Medulla oblongata (tissue), 1 donor: ENCODE data around the gene DPYSL5.
A peak's percentile ranks its signal among the peaks of the same experiment; 100 is the strongest.
"Not testable (repeated sequence)": the region's sequence is repeated elsewhere in the genome, so short reads cannot be mapped to it uniquely, and the experiment has no call there.

ENCODE experiments used
- DNase-seq: peaks from one replicate; pipeline ENCODE4 v3.0.0-alpha.2; 2015; ENCODE audit errors: extremely low spot score

Gene DPYSL5, protein sequence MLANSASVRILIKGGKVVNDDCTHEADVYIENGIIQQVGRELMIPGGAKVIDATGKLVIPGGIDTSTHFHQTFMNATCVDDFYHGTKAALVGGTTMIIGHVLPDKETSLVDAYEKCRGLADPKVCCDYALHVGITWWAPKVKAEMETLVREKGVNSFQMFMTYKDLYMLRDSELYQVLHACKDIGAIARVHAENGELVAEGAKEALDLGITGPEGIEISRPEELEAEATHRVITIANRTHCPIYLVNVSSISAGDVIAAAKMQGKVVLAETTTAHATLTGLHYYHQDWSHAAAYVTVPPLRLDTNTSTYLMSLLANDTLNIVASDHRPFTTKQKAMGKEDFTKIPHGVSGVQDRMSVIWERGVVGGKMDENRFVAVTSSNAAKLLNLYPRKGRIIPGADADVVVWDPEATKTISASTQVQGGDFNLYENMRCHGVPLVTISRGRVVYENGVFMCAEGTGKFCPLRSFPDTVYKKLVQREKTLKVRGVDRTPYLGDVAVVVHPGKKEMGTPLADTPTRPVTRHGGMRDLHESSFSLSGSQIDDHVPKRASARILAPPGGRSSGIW

DNA sequence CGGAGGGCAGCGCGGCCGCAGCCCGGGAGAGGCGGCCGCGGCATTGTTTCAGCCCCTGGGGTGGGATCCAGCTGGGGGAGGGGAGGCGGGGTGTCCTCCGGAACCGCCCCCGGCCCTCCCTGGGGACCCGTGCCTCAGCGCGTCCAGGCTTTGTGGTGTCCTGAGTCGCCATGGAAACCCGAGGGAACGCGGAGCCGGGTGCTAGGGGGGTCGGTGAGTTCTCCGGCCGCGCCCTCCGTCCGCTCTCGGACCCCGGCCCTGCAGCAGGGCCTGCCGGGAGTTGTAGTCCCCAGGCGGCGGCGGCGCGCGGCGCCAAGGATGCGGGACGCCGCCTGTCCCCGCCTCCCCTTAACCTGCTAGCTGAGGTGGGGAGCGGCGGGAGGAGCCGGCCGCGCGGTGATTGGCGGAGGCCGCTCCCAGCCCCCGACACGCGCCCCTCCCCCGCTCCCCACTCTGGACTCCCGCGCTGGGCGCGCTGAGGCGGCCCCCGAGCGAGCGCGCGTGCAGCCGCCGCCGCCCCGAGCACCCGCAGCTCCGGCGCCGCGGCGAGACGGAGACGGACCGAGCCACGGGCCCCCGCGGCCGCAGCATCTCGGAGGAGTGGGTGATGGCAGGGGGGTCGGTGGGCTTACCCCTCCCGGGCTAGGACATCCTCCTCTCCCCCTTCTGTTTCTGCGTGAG lies at the start of gene DPYSL5:
TSS of gene DPYSL5 (plus strand) at position 478 of the 681 bp plus-strand sequence. CDS start 50,368 bp downstream, outside the sequence.
- DNase-seq = peak; percentile 68

DNA sequence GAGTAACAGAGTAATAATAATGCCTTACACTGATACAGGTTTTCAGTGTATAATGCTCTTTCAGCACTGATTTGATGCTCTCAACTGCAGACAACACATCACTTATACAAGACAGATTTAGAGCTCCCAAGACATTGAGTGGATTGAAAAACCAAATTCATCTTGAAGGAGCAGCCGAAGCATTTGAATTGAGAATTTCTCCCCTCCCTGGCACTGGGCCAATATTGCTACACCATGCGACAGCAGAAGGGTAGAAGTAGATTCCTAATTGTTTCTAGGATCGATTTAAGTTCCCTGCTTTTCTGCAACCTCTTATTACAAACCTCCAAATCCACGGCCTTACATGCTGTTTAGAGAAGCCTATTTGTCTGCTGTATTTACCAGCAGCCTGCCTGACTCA lies 46.6 kb upstream of the DPYSL5 start:
- DNase-seq = no peak

DNA sequence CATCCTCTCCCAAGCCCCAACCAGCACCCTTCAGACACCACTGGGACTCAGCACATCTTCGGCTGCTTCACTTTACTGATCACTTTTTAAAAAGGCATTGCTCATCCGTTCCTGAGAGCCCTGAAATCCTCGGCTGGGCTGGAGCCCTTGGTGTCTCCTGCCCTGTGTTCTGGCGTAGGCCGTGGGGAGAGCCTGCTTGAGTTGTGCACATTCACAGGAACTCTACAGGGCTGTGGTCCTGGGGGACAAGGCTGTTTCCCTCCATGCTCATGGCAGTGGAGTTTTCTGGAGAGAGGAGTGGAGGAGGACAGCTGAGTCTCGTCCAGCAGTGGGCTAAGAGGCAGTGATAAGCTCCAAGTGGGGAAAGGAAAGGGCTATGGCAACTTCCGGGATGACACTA lies 46.1 kb upstream of the DPYSL5 start:
- no peak for DNase-seq

DNA sequence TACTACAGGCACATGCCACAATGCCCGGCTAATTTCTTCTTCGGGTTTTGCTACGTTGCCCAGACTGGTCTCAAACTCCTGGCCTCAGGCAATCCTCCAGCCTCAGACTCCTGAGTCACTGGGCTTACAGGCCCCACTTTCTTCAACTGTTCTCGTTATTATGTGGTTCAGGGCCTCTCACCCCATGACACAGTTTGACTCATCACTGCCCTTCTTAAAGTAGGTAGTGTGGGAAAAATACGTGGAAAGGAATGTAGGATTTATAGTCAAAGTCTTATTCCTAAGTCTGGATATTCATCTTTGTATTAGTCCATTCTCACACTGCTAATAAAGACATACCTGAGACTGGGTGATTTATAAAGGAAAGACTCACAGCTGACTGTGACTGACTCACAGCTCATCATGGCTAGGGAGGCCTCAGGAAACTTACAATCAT lies 42.7 kb upstream of the DPYSL5 start:
- no peak for DNase-seq

DNA sequence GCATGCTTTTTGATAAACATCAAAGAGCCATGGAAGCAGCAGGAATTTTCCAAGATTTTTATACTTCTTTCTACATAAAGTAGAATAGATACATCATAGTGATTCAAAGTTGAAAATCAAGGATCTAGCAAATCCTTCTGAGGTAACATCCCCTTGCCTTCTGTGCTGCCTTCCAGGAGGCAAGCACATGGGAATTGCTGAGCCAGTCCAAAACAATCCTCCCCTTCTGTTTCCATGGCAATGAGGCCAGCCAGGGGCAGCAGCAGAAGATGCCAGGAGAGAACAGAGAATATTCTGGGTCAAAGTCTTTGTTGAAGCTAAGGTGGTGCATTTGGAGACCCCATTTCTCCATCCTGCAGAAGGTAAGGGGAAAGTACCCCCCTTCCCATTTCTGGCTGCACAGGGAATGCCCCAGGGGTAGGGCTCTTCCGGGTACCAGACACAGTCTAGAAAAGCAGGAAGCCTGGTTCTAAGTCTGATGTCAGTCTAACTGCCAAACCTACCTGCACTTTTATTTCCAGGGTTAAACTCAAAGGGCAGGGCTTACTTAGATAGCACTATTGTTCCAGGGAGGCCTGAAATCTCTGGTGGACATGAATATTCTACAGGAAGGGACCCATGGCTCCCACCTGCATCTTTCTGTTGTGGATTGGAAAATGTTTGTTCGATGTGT lies 40.0 kb upstream of the DPYSL5 start:
- peak; percentile 26 for DNase-seq

DNA sequence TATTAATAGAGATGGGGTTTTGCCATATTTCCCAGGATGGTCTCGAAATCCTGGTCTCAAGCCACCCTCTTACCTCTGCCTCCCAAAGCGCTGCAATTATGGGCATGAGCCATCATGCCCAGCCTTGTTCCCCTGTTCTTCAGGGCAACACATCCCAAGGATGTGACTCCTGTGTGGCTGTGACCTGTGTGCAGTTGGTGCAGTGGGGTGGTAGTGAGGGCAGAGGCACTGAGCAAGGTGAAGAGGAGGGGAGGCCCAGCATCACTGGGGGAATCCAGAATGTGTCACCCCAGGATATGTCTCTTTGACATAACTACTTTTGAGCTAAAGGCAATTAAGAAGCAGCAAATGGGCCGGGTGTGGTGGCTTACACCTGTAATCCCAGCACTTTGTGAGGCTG lies 38.7 kb upstream of the DPYSL5 start:
- DNase-seq = no peak

DNA sequence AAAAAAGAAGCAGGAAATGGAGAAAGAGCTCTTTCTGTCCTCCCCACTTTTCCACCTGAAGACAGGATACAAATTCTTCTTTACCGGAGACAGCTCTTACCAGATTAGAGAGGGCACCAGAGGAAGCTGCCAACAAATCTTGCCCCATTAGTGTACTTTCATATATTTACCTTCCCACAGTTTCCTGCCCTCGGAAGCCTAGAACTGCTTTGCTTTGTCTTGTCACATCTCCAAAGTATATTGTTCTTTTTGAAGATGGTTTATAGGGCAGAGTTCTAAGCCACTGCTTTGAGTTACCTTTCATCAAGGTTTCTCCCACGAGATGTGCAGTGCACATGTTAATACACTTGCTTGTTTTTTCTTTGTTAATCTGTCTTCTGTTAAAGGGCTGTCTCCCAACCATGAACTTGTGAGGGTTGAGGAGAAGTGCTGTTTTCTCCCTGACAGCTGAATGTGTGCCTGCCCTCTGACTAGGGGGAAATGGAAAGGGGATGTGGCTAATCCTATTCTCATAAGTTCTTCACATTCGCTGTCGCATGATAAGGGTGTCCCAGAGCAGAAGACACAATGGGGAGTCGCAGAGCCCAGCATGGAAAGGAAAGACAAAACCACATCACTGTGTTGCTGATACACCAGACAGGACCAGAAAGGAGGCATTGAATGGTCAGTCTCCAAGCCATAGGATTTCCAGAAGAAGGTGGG lies 37.9 kb upstream of the DPYSL5 start:
- DNase-seq = peak; percentile 79

DNA sequence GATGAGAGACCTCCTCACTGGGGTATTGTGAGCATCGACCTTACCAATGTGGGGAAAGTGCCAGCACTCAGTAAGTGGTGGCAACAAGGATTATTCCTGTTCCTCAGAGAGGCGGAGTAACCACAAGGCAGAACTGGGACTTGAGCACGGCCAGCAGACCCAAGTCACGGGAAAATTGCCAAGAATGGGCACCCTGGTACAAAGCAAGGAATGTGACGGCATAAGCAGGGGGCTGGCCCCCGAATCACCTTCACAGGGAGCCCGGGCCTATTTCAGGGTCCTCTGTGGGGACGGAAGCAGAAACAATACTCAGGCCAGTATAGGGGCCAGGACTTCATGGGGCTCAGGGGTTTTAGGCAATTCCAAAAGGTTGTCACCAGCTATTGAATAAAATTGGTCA lies 36.7 kb upstream of the DPYSL5 start:
- peak; percentile 21 for DNase-seq

DNA sequence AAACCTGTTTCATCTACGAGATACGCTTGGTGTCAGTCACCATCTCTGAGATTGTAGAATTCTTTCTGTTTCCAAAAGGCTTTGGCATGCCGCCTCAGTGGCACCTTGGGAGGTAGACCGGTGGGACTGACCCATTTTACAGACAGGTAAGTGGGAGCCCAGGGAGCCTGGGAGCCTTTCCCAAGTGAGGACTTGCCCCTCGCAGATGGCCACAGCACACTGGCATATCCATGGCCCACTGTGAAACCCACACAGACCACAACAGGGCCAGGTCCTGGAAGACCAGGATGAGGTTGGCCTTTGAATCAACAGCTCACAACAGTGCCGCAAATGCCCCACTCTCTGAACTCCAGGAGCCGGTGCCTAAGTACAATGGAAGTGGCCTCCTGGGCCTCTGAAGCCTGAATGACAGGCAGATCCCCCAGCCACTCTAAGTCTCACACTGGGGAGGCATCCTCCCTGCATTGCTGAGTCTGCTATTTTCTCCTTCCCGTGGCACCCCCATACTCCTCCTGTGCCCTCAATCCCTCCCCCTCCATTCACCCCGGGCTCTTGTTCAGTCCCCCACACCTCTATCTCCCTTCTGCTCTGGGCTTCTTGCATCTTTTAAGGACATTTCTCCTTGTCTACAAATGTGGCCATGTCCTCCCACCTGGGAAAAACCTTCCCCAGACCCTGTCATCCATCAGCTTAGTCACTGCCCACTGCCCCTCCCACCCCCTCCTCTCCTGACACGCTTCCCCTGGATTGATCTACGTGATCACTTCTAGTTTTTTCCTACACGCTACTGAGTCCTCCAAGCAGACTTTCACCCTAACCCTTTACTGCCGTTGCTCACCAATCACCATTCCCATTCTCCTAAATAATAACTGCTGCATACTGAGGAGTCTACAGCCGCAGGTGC lies 35.9 kb upstream of the DPYSL5 start:
- no peak for DNase-seq

DNA sequence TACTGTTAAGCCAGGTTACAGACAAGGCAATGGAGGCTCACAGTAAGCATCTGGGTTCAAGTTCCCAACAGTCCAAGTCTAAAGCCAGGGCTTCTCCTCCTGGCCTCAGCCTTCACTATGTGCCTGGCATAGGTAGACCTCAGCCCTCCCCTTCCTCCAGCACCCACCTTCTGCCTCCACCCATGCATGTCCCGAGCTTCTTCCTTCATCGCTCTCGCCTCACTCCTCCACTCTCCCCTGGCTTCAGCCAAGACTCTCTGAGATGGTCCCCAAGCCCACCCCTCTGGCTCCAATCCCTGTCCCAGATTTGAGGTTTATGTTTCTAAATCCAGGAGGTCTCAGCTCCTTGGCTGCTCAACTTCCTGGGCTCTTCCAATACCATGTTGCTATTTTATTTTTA lies 35.2 kb upstream of the DPYSL5 start:
- no peak for DNase-seq

DNA sequence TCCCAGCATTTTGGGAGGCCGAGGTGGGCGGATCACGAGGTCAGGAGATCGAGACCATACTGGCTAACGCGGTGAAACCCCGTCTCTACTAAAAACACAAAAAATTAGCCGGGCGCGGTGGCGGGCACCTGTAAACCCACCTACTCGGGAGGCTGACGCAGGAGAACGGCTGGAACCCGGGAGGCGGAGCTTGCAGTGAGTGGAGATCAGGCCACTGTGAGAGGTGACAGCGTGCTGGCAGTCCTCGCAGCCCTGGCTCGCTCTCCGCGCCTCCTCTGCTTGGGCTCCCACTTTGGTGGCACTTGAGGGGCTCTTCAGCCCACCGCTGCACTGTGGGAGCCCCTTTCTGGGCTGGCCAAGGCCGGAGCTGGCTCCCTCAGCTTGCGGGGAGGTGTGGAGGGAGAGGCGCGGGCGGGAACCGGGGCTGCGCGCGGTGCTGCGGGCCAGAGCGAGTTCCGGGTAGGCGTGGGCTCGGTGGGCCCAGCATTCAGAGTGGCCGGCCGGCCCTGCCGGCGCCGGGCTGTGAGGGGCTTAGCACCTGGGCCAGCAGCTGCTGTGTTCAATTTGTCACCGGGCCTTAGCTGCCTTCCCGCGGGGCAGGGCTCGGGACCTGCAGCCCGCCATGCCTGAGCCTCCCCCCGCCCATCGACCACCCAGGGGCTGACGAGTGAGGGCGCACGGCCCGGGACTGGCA lies 33.7 kb upstream of the DPYSL5 start:
- not testable (repeated sequence) for DNase-seq

DNA sequence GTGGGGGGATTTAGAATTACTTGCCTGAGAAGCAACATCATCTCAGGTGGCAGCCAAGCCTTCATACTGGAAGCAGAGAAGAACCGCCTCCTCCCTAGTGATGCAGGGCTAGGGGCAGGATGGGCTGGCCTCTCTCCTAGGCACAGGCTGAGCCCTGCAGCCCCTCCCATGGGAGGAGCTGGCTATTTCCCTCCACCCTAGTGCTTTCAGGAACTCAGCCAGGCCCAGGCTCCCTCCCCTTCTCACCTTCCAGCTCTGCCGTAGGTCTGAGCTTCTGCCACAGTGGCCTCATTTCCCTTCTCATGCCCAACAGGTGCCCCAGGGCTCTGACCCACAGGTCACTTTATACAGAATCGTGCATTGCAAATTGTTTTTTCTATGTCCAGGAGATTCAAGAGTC lies 31.0 kb upstream of the DPYSL5 start:
- DNase-seq = no peak

DNA sequence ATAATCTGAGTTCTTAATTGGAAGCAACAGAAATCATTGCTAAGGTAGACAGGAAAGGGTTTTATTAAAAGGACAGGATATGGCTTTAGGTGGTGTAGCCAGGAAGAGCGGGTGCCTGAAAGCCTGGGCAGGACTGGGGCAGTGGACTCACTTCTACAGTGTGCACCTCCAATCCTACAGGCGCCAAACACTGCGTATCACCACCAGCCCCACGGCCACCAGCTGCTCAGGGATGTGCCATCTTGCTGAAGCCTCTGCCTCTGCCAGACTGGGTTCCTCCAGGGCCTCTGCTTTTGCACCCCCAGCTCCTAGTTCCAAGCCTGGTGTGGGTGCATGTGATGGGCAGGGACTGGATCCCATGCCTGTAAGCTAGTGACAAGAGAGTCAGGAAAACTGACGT lies 29.7 kb upstream of the DPYSL5 start:
- DNase-seq = no peak

DNA sequence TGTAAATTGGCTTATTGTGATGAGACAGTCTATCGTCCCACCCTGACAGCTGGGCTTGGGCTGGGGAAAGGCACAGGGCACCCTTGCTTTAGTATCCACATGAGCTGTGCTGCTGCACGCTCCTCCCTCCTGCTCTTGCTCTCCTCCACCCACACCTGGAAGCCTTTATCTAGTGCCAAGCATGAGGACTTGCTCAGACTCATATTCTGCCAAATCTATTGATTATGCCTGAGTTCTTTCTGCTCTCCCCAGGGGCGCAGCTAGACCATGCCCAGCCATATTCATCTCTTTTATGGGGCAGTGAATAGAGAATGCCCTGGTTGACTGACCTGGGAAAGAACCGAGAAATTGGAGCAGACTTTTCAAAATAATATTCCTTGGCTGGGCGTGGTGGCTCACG lies 29.0 kb upstream of the DPYSL5 start:
- no peak for DNase-seq

DNA sequence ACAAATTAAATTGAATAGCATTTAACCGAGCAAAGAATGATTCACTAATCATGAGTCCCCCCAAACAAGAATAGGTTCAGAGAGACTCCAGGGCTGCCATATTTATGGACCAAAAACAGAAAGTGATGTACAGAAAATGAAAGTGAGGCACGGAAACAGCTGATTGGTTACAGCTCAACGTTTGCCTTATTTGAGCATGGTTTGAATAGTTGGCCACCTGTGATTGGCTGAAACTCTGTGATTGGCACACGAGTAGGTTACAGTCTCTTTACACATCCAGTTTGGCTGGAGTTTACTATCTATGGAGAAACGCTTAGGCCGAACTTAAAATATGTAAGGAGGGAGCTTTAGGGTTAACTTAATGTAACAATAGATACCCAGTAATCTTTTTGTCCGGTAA lies 27.0 kb upstream of the DPYSL5 start:
- DNase-seq = no peak

DNA sequence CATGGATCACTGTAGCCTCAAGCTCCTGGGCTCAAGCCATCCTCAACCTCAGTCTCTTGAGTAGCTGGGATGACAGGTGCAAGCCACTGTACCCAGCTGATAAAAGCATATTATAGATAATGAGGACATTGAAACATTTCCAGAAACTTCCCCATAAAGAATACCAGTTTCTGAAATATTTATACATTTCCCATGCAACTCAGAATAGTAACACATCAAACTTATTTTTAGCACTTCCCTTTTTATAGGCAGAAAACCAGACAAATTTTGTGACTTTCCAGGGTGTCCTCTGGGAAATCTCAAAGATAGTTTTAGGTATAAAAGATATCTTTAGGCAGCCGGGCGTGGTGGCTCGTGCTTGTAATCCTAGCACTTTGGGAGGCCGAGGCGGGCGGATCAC lies 25.1 kb upstream of the DPYSL5 start:
- no peak for DNase-seq

DNA sequence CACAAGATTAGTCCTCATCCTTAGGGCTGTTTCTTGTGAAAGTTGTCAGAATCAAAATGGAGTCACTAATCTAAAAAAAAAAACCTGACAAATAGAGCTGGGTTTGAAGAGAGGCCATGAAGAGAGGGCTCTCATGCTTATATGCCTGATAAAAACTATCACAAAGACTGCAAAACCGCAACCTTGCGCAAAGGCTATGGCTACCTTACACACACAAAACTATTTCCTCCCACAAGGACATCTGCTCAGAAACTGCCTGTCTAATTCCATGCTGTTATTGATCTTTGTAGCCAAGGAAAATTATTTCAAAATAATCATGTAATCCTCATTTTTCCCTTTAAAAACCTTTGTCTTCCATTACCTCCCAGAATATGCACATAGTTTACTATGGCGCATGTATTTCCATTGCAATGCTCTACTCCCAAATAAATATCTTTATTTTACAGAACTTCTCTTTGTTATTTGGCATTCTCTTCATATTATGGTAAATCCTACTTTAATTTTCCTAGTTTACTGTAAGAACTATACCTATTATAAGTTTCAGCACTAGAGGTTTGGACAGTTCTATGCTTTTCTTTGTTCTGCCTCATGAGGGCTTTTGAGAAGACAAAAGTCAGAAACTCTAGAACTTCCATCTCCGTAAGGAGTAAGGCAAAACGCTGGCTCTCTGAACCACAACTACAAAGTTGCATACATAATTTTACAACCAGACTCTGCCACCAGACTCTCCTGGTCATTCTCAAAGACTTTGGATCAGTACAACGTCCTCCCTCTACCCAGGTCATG lies 9.6 kb upstream of the DPYSL5 start:
- no peak for DNase-seq

DNA sequence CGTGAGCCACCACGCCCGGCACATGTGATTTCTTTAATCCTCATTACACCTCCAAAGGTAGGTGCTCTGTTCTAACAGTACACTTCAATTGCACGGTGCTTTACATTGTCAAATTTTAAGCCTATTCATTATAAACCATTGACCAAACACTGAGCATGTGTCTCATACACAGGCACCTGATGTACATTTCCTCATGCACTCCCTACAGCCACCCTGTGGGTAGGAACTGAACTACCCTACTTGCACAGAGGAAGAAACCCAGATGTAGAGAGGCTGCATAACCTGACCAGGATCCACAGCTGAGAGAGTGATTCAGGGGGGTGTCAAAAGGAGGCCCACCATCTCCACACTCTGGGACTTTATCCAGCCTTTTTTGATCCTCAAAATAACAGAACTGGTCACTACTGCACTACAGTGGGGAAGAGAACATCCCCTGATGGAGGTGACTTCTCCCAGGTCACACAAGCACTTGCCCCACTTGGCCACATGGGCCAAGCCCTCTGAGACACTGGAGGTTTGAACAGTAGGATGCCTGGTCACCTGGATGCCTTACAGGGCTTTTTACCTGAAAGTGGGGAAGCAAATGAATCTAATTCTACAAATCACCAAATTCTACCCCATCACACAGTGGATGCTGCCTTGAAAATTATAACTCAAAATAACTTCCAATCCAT lies 6.9 kb upstream of the DPYSL5 start:
- no peak for DNase-seq

DNA sequence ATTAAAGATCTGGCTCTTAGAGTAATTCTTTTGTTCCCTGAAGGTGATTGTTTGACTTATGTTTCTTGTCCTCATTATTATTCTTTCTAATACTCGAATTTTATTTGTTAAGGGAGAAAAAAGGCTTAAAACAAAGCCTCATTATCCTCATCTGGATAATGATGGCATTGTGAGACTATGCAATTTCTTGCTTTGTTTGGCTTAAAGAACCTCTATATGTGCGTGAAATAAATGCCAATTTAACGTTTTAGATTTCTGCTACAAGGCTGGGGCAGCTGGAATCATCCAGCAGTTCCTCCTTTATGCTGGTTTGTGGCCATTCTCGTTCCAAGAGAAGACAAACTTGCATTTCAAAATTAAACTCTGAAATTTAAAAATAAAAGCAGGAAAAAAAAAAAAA lies 4.9 kb upstream of the DPYSL5 start:
- peak; percentile 38 for DNase-seq
